Renal pelvis (tissue), 12 donors: Measurements from ENCODE around the gene TLDC2. TPM values are rescaled to one million over a fixed set of nuclear protein-coding genes. Genes with fewer than 3 reads are reported as not detected.
A peak's percentile ranks its signal among the peaks of the same experiment; 100 is the strongest.
"Not testable (repeated sequence)": the region's sequence is repeated elsewhere in the genome, so short reads cannot be mapped to it uniquely, and the experiment has no call there.

ENCODE experiments used
- DNase-seq: peaks from one replicate; pipeline ENCODE4 v3.0.0-alpha.2; 2013
- long read RNA-seq, 16 experiments: transcript quantifications; one replicate each; lab custom pipeline, GENCODE V29; 2026
- polyA plus RNA-seq, 3 donors: library from polyadenylated mRNA; unstranded; fragments of 120-200 nt; gene quantifications; one replicate each; pipeline ENCODE4 v1.2.1, GENCODE V29; 2013; ENCODE audit not compliant: insufficient read length in 3 of 3

TLDC2 gene
- polyA plus RNA-seq = 1 to 10 TPM; 2.7 to 3.5 (median 3.4) TPM
- long read RNA-seq, donor 1 = 0 reads
- long read RNA-seq, donor 2 = 0 reads
- long read RNA-seq, donor 3 = 0 reads
- long read RNA-seq, donor 4 = 0 reads
- long read RNA-seq, donor 5 = 0 reads
- long read RNA-seq, donor 6 = 0 reads
- long read RNA-seq, donor 7, partial matches to known transcripts = 5 of 5 reads
- long read RNA-seq, donor 7, other reads (novel, unspliced or antisense) = 0 of 5 reads
- long read RNA-seq, donor 8 = 0 reads
- long read RNA-seq, donor 9, partial matches to known transcripts = 6 of 6 reads
- long read RNA-seq, donor 9, other reads (novel, unspliced or antisense) = 0 of 6 reads
- long read RNA-seq, donor 10 = 0 reads
- long read RNA-seq, donor 11 = 0 reads
- long read RNA-seq, donor 12, partial matches to known transcripts = 18 of 18 reads
- long read RNA-seq, donor 12, other reads (novel, unspliced or antisense) = 0 of 18 reads
- long read RNA-seq, donor 13 = 0 reads
- long read RNA-seq, donor 14 = 0 reads
- long read RNA-seq, donor 15, partial matches to known transcripts = 11 of 11 reads
- long read RNA-seq, donor 15, other reads (novel, unspliced or antisense) = 0 of 11 reads
- long read RNA-seq, donor 16 = 0 reads

DNA sequence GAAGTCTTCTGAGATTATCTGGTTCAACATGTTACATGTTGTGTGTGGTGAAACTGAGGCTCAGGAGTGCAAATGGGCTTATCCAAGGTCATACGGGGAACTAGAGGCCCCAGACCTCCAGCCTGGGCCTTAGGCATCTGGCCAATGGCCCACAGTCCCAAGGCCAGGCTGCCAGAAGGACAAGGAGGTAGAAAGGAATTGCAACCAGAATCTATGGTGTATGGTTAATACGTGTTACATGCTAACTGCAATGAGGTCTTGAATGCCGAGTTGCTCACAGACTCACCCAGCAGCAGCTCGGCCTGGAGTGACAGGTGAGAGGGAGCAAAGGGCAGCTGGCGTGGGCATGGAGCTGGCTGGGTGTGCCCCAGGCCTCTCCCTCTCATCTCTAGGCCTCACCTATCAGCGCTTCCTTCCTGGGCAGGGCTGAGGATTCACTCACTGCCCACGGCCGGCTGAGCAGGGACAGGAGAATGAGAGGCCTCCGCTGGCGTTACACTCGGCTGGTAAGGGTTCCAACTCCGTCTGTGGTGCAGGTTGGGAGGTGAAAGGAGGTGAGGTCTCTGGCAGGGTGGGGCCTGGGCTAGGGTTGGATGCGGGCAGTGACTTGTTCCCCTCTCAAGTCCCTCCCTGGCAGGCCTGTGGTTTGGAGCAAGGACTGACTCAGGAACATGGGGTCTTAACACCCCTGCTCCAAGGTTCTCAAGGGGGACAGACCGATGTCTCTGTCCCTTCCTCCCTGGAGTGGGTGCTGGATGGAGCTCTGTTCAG, at the start of gene TLDC2:
TSS of gene TLDC2 (plus strand) at position 437 of the 771 bp plus-strand sequence. CDS start at position 474, 37 bp downstream.
- no peak for DNase-seq

DNA sequence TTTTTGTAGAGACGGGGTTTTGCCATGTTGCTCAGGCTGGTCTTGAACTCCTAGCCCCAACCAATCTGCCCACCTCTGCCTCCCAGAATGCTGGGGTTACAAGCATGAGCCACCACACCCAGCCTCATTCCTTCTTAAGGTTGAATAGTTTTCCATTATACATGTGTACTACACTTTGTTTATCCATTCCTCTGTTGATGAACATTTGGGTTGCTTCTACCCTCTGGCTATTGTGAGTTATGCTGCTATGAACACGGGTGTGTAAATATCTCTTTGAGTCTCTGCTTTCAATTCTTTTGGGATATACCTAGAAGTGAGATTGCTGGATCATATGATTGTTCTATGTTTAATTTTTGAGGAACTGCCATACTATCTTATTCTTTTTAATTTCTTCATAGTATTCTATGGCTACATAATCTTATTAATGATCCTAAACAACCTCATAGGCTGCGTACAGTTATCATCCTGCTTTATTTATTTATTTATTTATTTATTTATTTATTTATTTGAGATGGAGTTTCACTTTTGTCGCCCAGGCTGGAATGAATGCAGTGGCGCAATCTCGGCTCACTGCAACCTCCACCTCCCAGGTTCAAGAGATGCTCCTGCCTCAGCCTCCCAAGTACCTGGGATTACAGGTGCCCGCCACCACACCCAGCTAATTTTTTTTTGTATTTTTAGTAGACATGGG, 49.2 kb upstream of the TLDC2 start:
- DNase-seq = no peak

- no peak for DNase-seq
Observed at GRCh38 chr20:36827541-36828279, 48.2 kb upstream of the TLDC2 start.

DNA sequence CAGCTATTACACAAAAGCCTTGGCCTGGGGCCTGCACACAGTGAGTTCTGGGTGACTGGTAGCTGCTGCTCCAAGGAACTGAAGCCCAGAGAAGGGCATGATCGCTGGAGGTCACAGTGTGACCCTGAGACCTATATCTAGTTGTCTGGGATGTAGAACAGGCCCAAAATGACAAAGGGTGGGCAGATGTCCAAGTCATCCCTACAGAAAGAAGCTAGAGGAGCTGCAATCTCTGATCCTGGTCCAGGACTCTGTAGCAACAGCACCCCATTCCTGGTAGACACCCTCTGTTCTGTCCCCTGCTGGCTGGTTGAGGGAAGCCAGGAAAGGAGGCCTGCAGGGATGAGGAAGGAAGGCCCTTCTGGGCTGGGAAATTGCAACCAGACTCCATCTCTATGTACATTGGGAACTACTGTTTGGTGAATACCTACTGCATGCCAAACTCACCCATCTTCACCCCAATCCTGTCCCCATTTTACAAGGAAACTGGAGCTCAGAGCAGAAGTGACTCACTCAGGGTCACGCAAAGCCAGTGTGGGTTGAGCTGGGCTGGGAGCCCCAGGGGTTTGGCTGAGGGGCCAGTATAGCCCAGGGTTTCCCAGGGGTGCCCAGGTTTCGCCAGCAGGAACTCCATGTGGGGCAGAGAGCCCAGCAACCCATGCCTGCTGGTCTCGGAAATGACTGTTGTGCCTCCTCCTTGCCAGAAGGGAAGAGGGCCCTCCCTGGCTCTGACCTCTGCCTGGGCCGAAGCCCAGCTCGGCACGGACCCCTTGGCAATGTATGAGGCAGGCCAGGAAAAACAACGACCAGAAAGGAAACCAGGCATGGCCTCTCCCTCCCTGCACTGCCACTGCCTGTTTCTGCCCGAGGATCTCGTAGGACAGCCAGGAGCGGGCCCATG, 44.9 kb upstream of the TLDC2 start:
- no peak for DNase-seq

DNA sequence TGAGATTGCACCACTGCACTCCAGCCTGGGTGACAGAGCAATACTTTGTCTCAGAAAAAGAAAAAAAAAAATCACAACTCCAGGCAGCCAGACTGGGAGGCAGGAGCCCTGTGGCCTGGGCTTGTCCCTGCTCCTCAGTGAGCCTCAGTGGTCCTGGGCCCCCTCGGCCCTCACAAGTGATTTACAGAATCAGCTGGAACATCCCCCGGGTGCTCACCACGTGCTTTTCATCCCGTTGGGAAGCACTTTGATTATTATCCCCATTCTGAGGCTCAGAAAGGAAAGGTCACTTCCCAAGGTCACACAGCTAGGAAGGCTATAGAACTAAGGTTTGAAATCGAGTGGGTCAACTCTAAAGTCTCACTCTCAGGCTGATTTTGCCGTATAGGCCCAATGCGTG, 43.1 kb upstream of the TLDC2 start:
- no peak for DNase-seq

DNA sequence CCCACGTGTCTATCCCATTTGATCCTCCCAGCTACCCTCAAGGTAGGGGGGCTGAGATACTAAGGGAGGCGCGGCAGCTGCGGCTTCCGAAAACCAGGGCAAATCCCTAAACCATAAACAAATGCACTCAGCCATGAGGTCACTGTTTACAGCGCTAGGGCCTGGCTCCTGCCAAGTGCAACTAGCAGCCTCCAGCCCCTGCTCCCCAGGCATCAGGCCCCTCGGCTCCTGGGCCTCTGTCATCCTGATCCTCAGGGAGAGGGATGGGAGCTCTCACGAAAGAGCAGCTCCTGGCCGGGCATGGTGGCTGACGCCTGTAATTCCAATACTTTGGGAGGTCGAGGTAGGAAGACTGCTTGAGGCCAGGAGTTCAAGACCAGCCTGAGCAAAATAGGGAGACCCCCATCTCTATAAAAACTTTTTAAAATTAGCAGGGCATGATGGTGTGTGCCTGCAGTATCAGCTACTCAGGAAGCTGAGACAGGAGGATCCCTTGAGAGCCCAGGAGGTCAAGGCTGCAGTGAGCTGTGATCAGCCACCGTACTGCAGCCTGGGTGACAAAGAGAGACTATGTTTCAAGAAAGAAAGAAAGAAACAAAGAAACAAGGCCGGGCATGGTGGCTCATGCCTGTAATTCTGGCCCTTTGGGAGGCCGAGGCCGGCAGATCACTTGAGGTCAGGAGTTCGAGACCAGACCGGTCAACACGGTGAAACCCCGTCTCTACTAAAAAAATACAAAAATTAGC, 42.5 kb upstream of the TLDC2 start:
- no peak for DNase-seq

GRCh38 chr20:36835025-36835424, 40.9 kb upstream of the TLDC2 start:
- no peak for DNase-seq

DNA sequence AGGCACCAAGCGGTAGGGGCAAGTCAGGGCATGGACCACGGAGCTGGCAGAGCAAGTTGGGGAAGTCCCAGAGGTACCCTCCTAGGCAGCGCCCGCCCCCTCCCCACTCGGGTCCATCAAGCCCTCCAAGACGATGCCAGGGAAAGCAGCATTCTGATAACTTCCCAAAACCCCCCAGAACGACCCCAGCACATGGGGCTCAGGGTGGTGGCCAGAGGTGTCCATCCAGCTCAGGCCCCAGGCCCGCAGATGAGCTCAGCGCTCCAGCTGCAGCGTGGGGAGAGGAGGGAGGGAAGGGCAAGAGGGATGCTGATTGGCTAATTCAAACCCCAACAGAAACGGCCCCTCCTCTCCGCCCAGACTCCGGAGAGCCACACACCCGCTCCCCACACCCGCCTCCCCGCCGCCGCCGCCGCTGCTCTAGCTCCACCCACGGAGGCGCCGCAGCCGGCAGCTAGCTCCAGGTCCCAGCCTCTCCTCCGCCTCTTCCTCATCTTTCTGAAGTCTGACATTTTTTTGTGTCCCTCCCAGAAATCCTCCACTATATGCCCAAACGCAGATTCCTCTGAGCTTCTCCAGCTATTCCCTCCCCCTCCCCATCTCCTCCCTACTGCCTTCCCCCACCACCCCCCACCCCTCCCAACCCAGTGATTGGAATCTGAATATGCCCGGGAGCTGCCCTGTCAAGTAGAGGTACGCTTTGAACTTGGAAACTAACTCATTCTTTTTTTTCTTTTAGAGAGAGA, 40.3 kb upstream of the TLDC2 start:
- DNase-seq = peak; percentile 94

- DNase-seq = no peak
Observed at GRCh38 chr20:36836591-36837269, 39.2 kb upstream of the TLDC2 start.

- DNase-seq = not testable (repeated sequence)
Observed at GRCh38 chr20:36838376-36838775, 37.6 kb upstream of the TLDC2 start.

GRCh38 chr20:36839150-36839549, 36.8 kb upstream of the TLDC2 start:
- DNase-seq = no peak

DNA sequence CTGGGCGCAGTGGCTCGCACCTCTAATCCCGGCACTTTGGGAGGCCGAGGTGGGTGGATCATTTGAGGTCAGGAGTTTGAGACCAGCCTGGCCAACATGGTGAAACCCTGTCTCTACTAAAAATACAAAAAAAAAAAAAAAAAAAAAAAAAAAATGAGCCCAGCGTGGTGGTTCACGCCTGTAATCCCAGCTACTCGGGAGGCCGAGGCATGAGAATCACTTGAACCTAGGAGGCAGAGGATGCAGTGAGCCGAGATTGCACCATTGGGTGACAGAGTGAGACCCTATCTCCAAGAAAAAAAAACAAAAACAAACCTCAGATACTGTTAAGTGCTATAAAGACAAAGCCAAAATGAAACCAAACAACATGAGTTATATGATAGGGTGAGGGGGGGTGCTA, 34.9 kb upstream of the TLDC2 start:
- not testable (repeated sequence) for DNase-seq

- DNase-seq = no peak
Observed at GRCh38 chr20:36845288-36845971, 30.5 kb upstream of the TLDC2 start.

DNA sequence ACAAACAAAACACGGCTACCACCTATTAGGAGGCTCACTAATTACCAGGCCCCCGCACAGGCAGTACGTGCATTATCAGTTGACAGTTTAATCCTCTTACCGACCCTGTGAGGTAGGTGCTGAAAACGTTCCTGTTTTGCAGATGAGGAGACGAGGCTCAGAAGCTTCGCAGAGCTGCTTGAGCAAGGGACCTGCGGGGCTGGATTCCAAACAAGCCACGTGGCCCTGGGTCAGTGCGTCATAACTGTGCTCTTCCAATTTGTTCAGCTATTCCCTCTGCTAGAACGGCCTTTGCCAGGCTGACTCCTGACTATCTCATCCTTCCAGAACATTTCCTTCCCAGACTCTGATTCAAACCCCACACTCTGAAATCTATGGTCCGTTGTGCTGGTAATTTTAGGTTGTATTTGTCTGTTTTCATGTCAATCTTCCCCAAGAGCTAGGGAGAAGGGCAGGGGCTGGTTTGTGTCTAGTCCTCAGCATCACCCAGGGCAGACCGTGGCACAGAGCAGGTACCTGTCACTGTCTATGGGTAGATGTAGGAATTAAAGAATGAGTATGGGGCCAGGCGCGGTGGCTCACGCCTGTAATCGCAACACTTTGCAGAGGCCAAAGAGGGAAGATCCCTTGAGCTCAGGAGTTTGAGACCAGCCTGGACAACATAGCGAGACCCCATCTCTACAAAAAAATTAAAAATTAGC, 28.8 kb upstream of the TLDC2 start:
- DNase-seq = no peak

DNA sequence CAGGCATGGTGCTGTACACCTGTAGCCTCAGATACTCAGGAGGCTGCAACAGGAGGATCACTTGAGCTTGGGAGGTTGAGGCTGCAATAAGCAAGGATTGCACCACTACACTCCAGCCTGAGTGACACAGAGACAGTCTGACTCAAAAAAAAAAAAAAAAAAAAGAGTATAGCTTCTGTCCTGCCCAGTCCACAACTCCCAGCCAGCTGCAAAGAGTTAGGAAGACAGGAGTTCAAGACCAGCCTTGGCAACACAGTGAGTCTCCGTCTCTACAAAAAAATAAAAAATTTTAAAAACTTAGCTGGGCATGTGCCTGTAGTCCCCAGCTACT, 28.3 kb upstream of the TLDC2 start:
- no peak for DNase-seq

- DNase-seq = no peak
Observed at GRCh38 chr20:36848078-36848660, 27.8 kb upstream of the TLDC2 start.

- no peak for DNase-seq
Observed at GRCh38 chr20:36848677-36849076, 27.3 kb upstream of the TLDC2 start.
